HFFc6 (cell line): ENCODE data around the gene TTC9. TPM values are rescaled to one million over a fixed set of nuclear protein-coding genes. Genes with fewer than 3 reads are reported as not detected.

ENCODE experiments used
- DNase-seq: peaks from one replicate; pipeline ENCODE4 v3.0.0-alpha.2; 2018
- H3K27ac Mint-ChIP-seq: 2 replicates; pipeline ENCODE4 v1.8.0; 2020; ENCODE audit warnings: mild to moderate bottlenecking, mixed read lengths
- H3K27me3 Mint-ChIP-seq: 2 replicates; pipeline ENCODE4 v1.8.0; 2021; ENCODE audit warnings: mild to moderate bottlenecking, moderate library complexity, mixed read lengths; ENCODE audit not compliant: insufficient read depth
- H3K36me3 Mint-ChIP-seq: 2 replicates; pipeline ENCODE4 v1.8.0; 2021; ENCODE audit warnings: low read depth, mixed read lengths
- H3K4me1 Mint-ChIP-seq: 2 replicates; pipeline ENCODE4 v1.8.0; 2020; ENCODE audit warnings: low read depth, mixed read lengths
- H3K4me3 Mint-ChIP-seq: 2 replicates; pipeline ENCODE4 v1.8.0; 2020; ENCODE audit warnings: mild to moderate bottlenecking, moderate library complexity, mixed read lengths
- H3K9me3 Mint-ChIP-seq: 2 replicates; pipeline ENCODE4 v1.8.0; 2020; ENCODE audit warnings: mild to moderate bottlenecking, mixed read lengths
- total RNA-seq, 6 experiments: library from RNA; stranded (reverse); fragmentation: NEBNext Ultra II Directional; extraction: Animal tissue kit (Norgen Biotek cat#: 25700); gene quantifications; 2 replicates in 1 of 6; 3 replicates in 5 of 6; pipeline ENCODE4 v1.2.3, GENCODE V29; 2021
- TF ChIP-seq, protein P1 (sequence below): fragments of 200-600 bp; sonication (generic); IDR thresholded peaks from 2 replicates; pipeline ENCODE4 v1.5.0; 2021; ENCODE audit warnings: antibody characterized with exemption, mild to moderate bottlenecking

The TTC9 gene
- total RNA-seq, 6 experiments from 2014 or later, result 0.05 to 0.17 (median 0.09) TPM

DNA sequence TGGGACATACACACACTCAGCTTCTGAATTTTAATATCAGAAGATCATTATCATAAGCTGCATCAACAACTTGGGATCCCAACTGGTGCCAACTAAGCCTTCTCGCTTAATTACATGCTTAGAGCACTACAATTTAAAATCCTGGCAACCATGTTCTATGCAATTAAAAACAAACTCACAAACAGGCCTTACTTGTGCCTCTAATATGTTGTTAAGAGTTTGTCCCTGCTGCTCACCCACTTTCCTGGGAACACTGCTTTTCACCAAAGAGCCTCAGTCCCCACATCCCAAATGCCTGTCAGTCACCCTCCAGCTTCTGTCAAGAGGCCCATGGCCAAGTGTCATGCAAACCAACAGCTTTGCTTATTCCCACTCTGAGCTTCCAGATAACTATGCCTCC, 69.7 kb downstream of the TTC9 start:
- Mint-ChIP-seq H3K36me3 (no peaks in the 10 kb centered on the region), H3K27ac (no peak overlapping the region), H3K27me3 (peaks cover 34% of the 10 kb centered on the region), H3K9me3 (no peaks in the 10 kb centered on the region), H3K4me1 (peaks cover 19% of the 10 kb centered on the region), H3K4me3 (no peak overlapping the region)
- no peak for DNase-seq
- TF ChIP-seq, protein P1, sequence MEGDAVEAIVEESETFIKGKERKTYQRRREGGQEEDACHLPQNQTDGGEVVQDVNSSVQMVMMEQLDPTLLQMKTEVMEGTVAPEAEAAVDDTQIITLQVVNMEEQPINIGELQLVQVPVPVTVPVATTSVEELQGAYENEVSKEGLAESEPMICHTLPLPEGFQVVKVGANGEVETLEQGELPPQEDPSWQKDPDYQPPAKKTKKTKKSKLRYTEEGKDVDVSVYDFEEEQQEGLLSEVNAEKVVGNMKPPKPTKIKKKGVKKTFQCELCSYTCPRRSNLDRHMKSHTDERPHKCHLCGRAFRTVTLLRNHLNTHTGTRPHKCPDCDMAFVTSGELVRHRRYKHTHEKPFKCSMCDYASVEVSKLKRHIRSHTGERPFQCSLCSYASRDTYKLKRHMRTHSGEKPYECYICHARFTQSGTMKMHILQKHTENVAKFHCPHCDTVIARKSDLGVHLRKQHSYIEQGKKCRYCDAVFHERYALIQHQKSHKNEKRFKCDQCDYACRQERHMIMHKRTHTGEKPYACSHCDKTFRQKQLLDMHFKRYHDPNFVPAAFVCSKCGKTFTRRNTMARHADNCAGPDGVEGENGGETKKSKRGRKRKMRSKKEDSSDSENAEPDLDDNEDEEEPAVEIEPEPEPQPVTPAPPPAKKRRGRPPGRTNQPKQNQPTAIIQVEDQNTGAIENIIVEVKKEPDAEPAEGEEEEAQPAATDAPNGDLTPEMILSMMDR, result no peak

DNA sequence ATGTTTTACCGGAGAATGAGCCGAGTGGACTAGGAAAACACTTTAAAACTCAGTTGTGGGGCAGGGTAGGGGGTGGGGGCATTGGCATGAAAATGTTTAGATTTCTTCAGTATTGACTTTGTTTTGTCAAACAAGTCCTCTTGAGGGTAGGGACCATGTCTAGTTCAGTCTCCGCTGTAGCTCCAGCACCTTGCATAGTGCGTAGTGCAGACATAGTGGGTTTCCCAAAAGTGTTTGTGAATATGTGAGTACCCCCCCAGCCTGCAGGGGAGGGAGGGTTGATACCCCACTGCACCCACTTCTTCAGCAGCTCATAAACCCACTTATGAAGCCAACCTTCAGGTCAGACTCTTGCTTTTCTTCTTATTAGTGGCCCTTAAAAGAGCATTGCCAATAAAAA, 71.4 kb downstream of the TTC9 start:
- Mint-ChIP-seq H3K4me3 (no peak overlapping the region), H3K36me3 (no peaks in the 10 kb centered on the region), H3K27ac (no peak overlapping the region), H3K27me3 (peaks cover 42% of the 10 kb centered on the region), H3K4me1 (peaks cover 7% of the 10 kb centered on the region), H3K9me3 (no peaks in the 10 kb centered on the region)
- DNase-seq, result no peak
- TF ChIP-seq, protein P1, result no peak

DNA sequence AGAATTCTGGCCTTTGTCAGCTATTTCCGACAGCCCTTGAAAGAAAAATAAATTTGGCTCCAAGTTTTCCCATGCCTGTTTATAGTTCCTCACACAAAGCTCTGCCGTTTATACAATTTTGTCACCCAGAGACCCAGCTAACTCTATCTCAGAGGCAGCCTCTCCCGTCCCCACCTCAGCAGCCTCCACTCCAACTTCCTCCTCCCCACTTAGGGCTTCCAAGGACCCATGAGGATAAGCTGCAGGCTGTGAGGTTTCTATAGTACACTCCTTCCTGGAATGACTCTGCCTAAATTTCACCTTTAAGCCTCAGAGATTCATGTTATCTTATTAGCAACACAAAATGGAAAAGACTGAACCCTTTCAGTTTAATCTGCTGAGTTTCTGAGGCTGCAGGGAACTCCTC, 71.8 kb downstream of the TTC9 start:
- Mint-ChIP-seq H3K36me3 (no peaks in the 10 kb centered on the region), H3K4me1 (peaks cover 7% of the 10 kb centered on the region), H3K4me3 (no peak overlapping the region), H3K9me3 (no peaks in the 10 kb centered on the region), H3K27me3 (peaks cover 40% of the 10 kb centered on the region), H3K27ac (no peak overlapping the region)
- DNase-seq, result no peak
- TF ChIP-seq, protein P1, result no peak

DNA sequence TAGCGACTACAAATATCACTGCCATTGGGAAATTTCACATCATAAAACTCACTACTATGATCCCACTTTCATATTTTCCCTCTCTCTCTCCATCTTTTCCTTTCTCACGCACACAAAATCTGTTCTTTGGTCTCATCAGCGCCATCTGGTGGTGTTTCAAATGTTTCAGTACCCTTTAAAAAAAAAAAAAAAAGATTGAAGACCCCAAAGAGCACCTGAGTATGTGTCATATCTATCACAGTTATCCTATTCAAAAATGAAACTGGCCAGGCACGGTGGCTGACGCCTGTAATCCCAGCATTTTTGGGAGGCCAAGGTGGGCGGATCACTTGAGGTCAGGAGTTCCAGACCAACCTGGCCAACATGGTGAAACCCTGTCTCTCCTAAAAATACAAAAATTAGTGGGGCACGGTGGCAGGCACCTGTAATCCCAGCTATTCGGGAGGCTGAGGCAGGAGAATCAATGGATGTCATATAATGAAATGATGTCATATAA, 72.4 kb downstream of the TTC9 start:
- TF ChIP-seq, protein P1, result peak; percentile 93
- peaks cover 37% of the 10 kb centered on the region for H3K27me3 Mint-ChIP-seq
- no peaks in the 10 kb centered on the region for H3K36me3 Mint-ChIP-seq
- DNase-seq, result peak; percentile 3
- H3K9me3 Mint-ChIP-seq, result no peaks in the 10 kb centered on the region
- H3K27ac Mint-ChIP-seq, result no peak overlapping the region
- no peak overlapping the region for H3K4me3 Mint-ChIP-seq
- H3K4me1 Mint-ChIP-seq, result peaks cover 7% of the 10 kb centered on the region

- H3K9me3 Mint-ChIP-seq, result no peaks in the 10 kb centered on the region
- peaks cover 40% of the 10 kb centered on the region for H3K27me3 Mint-ChIP-seq
- H3K36me3 Mint-ChIP-seq, result no peaks in the 10 kb centered on the region
- DNase-seq, result no peak
- no peak overlapping the region for H3K27ac Mint-ChIP-seq
- no peak overlapping the region for H3K4me3 Mint-ChIP-seq
- H3K4me1 Mint-ChIP-seq, result peaks cover 7% of the 10 kb centered on the region
- TF ChIP-seq, protein P1, result no peak
These were observed 74.8 kb downstream of the TTC9 start for GRCh38 chr14:70716483-70716882.

DNA sequence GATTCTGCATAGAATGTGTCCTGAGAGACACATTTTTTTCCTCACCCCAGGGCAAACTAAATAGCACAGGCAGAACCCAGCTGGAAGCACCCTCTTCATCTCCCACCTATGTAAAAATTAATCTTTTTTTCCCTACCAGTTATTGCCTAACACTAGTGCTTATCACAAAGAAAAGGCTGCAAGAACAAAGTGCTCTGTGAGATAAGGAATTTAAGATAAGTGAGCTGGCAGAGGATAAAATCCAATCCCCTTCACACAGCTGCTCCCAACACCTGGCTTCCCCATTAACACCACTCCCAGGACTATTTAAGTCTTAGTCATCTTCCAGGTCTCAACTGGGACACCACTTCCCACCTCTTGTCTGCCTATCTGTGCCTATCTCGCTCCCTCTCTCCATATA, 75.2 kb downstream of the TTC9 start:
- Mint-ChIP-seq H3K4me1 (peaks cover 7% of the 10 kb centered on the region), H3K9me3 (no peaks in the 10 kb centered on the region), H3K36me3 (no peaks in the 10 kb centered on the region), H3K4me3 (no peak overlapping the region), H3K27ac (no peak overlapping the region), H3K27me3 (peaks cover 36% of the 10 kb centered on the region)
- TF ChIP-seq, protein P1, result no peak
- DNase-seq, result no peak
